DND-41 (cell line): Measurements from ENCODE around the gene CDC20.

Experiments
- ATAC-seq: fragments of 200-7000 bp; cut with Tn5 transposase; 3 replicates; pipeline ENCODE4 v1.9.1; 2021; ENCODE audit warnings: low read depth; ENCODE audit not compliant: insufficient read depth
- DNase-seq: peaks from one replicate; pipeline ENCODE4 v3.0.0-alpha.2; 2020
- H2AFZ ChIP-seq: 2 replicates; pipeline ENCODE4 v1.6.0; 2012; ENCODE audit warnings: low read depth, low read length
- H3K27ac ChIP-seq: 2 replicates; pipeline ENCODE4 v1.5.1; 2012; ENCODE audit warnings: low read length, inconsistent platforms
- H3K27me3 ChIP-seq: fragments of 200-600 bp; sonication (generic); 2 replicates; pipeline ENCODE4 v1.6.0; 2012; ENCODE audit warnings: low read length, mild to moderate bottlenecking, inconsistent platforms; ENCODE audit not compliant: insufficient read depth, poor library complexity
- H3K36me3 ChIP-seq: 2 replicates; pipeline ENCODE4 v1.5.1; 2012; ENCODE audit warnings: low read length, inconsistent platforms; ENCODE audit not compliant: insufficient read depth
- H3K4me1 ChIP-seq: 2 replicates; pipeline ENCODE4 v1.5.1; 2012; ENCODE audit warnings: mild to moderate bottlenecking, low read length; ENCODE audit not compliant: insufficient read depth
- H3K4me2 ChIP-seq: 2 replicates; pipeline ENCODE4 v1.6.0; 2012; ENCODE audit warnings: mild to moderate bottlenecking, moderate library complexity, low read length, inconsistent platforms; ENCODE audit not compliant: insufficient read depth
- H3K4me3 ChIP-seq, 2 experiments: fragments of 200-600 bp in 1 of 2; shearing (Covaris generic) in 1 of 2; 2 replicates each; pipeline ENCODE4 v1.5.1; 2012 to 2016; ENCODE audit warnings: inconsistent platforms in 2 of 2, low read length in 2 of 2, mild to moderate bottlenecking in 2 of 2, low read depth in 1 of 2, moderate library complexity in 1 of 2
- H3K79me2 ChIP-seq: 2 replicates; pipeline ENCODE4 v1.6.0; 2012; ENCODE audit warnings: low read length, inconsistent platforms; ENCODE audit not compliant: insufficient read depth
- H3K9ac ChIP-seq: 2 replicates; pipeline ENCODE4 v1.6.0; 2012; ENCODE audit warnings: low read depth, mild to moderate bottlenecking, inconsistent platforms, low read length, moderate library complexity
- H3K9me3 ChIP-seq: 2 replicates; pipeline ENCODE4 v1.5.1; 2012; ENCODE audit warnings: low read length, moderate library complexity, mild to moderate bottlenecking, inconsistent platforms; ENCODE audit not compliant: insufficient read depth, severe bottlenecking
- H4K20me1 ChIP-seq: 2 replicates; pipeline ENCODE4 v1.6.0; 2012; ENCODE audit warnings: low read length; ENCODE audit not compliant: insufficient read depth
- CTCF ChIP-seq: IDR thresholded peaks from 2 replicates; pipeline ENCODE4 v1.5.1; 2012; ENCODE audit warnings: borderline replicate concordance, low read length, moderate library complexity, mild to moderate bottlenecking; ENCODE audit not compliant: poor library complexity, severe bottlenecking; ENCODE audit errors: extremely low read depth
- EZH2 ChIP-seq: IDR thresholded peaks from 3 replicates; pipeline ENCODE4 v1.6.1; 2012; ENCODE audit warnings: borderline replicate concordance, low read depth, mild to moderate bottlenecking, moderate library complexity, low read length, inconsistent platforms; ENCODE audit not compliant: severe bottlenecking

Gene CDC20

GRCh38 chr1:43402089-43402865 is 43.5 kb downstream of the CDC20 start:
- peaks cover 9% of the 10 kb centered on the region; the same call in 1 of the 2 replicates for H3K79me2 ChIP-seq
- no peak for TF ChIP-seq EZH2
- no peak for TF ChIP-seq CTCF
- peaks cover 51% of the 10 kb centered on the region for H3K36me3 ChIP-seq
- no peak overlapping the region for H2AFZ ChIP-seq
- H3K27ac ChIP-seq, result no peak overlapping the region
- H3K9me3 ChIP-seq, result no peaks in the 10 kb centered on the region
- no peak overlapping the region for H3K4me2 ChIP-seq
- no peak overlapping the region for H3K4me3 ChIP-seq
- no peak for ATAC-seq
- no peak for DNase-seq
- H3K9ac ChIP-seq, result no peak overlapping the region
- H4K20me1 ChIP-seq, result no peaks in the 10 kb centered on the region
- no peaks in the 10 kb centered on the region for H3K4me1 ChIP-seq
- no peaks in the 10 kb centered on the region for H3K27me3 ChIP-seq

- Histone ChIP-seq H3K27me3 (no peaks in the 10 kb centered on the region), H3K27ac (no peak overlapping the region), H3K9me3 (no peaks in the 10 kb centered on the region), H3K4me2 (no peak overlapping the region), H2AFZ (no peak overlapping the region), H3K4me1 (no peaks in the 10 kb centered on the region), H3K9ac (no peak overlapping the region), H3K79me2 (peaks cover 6% of the 10 kb centered on the region; the same call in 1 of the 2 replicates), H3K4me3 (no peak overlapping the region), H3K36me3 (peaks cover 67% of the 10 kb centered on the region), H4K20me1 (no peaks in the 10 kb centered on the region)
- DNase-seq (no peak), ATAC-seq (no peak)
- TF ChIP-seq CTCF (no peak), EZH2 (no peak)
Observed at GRCh38 chr1:43404353-43404752, 45.6 kb downstream of the CDC20 start.

- H3K27me3 ChIP-seq, result no peaks in the 10 kb centered on the region
- no peaks in the 10 kb centered on the region for H4K20me1 ChIP-seq
- ATAC-seq (no peak), DNase-seq (no peak)
- no peaks in the 10 kb centered on the region for H3K9me3 ChIP-seq
- H3K27ac ChIP-seq, result no peak overlapping the region
- no peak overlapping the region for H3K4me3 ChIP-seq
- H3K9ac ChIP-seq, result no peak overlapping the region
- H2AFZ ChIP-seq, result no peak overlapping the region
- H3K79me2 ChIP-seq, result 0 out of 2 replicates have a peak, but pooled peaks cover under 1% of the 10 kb centered on the region
- no peak overlapping the region for H3K4me2 ChIP-seq
- TF ChIP-seq EZH2 (no peak), CTCF (no peak)
- no peaks in the 10 kb centered on the region for H3K4me1 ChIP-seq
- peaks cover 73% of the 10 kb centered on the region for H3K36me3 ChIP-seq
Observed at GRCh38 chr1:43405219-43405875, 46.6 kb downstream of the CDC20 start.
